RWPE2 (cell line): ENCODE measurements around the gene THTPA.

Source experiments
- ATAC-seq: fragments of 200-7000 bp; cut with Tn5 transposase; 3 replicates; pipeline ENCODE4 v1.9.1; 2021; ENCODE audit warnings: low read depth
- DNase-seq: peaks from one replicate; pipeline ENCODE4 v3.0.0-alpha.2; 2020; ENCODE audit warnings: low spot score
- H3K27ac ChIP-seq: fragments of 450-650 bp; 2 replicates; pipeline ENCODE4 v1.5.1; 2017; ENCODE audit warnings: mild to moderate bottlenecking; ENCODE audit not compliant: poor library complexity, severe bottlenecking
- H3K27me3 ChIP-seq: fragments of 250-450 bp; sonication (Bioruptor Pico); 2 replicates; pipeline ENCODE4 v1.5.1; 2021; ENCODE audit warnings: mild to moderate bottlenecking, moderate library complexity; ENCODE audit not compliant: insufficient read depth, poor library complexity, severe bottlenecking
- H3K36me3 ChIP-seq: fragments of 250-450 bp; sonication (Bioruptor Pico); 2 replicates; pipeline ENCODE4 v1.5.1; 2020; ENCODE audit warnings: low read depth, mild to moderate bottlenecking, moderate library complexity
- H3K4me1 ChIP-seq: fragments of 250-450 bp; sonication (Bioruptor Pico); 2 replicates; pipeline ENCODE4 v1.5.1; 2021; ENCODE audit warnings: mild to moderate bottlenecking, moderate library complexity; ENCODE audit not compliant: insufficient read depth, poor library complexity, severe bottlenecking
- H3K4me3 ChIP-seq: fragments of 250-450 bp; sonication (Bioruptor Pico); 2 replicates; pipeline ENCODE4 v1.5.1; 2021; ENCODE audit warnings: mild to moderate bottlenecking, moderate library complexity; ENCODE audit not compliant: severe bottlenecking
- H3K9me3 ChIP-seq: fragments of 250-450 bp; sonication (Bioruptor Pico); 2 replicates; pipeline ENCODE4 v1.5.1; 2021; ENCODE audit warnings: mild to moderate bottlenecking, moderate library complexity; ENCODE audit not compliant: severe bottlenecking
- TF ChIP-seq, protein P1 (sequence below): fragments of 450-650 bp; IDR thresholded peaks from one replicate; pipeline ENCODE4 v1.5.1; 2017; ENCODE audit warnings: mild to moderate bottlenecking, moderate library complexity; ENCODE audit not compliant: poor library complexity, severe bottlenecking

Gene THTPA

DNA sequence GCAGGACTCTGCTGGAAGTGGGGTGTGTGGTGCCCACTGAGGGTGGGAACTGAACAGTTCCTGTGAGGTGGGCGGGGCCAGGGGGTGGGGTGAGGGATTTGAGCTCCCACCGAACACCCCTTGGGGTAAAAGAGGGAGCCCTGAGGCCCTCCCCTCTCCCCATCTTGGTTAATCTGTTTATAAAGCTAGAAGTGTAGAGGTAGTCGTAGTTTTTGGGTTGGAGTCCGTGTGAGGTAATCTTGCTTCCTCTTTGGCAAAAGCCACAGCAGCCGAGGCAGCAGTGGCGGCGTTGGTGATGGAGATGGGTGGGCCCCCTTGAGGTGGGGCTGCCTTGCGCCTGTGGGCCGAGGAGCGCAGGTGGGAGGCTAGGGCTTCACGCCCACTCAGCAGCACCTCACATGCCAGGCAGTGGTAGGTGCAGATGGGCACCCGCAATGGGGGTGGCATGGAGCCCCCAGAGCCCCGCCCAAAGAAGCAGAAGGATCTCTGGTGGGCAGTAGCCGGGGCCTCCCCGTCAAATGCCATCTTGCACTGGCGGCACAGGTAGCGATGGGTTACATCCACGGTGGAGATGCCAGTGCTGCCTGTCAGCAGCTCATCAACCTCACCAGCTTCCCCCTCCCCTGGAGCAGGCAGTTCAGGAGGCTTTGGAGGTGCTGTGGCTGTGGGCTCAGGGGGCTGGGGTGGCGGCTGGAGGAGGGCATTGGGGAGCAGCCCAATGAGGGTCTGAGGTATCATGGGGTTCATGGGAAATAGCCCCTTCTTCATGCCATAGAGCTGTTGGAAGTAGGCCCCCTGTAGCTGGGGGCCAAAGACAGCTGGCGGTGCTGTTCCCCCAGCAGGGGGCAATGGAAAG is 34.1 kb upstream of the THTPA start:
- no peak for DNase-seq
- Histone ChIP-seq H3K4me1 (no peaks in the 10 kb centered on the region), H3K9me3 (no peaks in the 10 kb centered on the region), H3K27me3 (no peaks in the 10 kb centered on the region), H3K36me3 (no peaks in the 10 kb centered on the region), H3K27ac (no peak overlapping the region), H3K4me3 (no peak overlapping the region)
- TF ChIP-seq, protein P1, sequence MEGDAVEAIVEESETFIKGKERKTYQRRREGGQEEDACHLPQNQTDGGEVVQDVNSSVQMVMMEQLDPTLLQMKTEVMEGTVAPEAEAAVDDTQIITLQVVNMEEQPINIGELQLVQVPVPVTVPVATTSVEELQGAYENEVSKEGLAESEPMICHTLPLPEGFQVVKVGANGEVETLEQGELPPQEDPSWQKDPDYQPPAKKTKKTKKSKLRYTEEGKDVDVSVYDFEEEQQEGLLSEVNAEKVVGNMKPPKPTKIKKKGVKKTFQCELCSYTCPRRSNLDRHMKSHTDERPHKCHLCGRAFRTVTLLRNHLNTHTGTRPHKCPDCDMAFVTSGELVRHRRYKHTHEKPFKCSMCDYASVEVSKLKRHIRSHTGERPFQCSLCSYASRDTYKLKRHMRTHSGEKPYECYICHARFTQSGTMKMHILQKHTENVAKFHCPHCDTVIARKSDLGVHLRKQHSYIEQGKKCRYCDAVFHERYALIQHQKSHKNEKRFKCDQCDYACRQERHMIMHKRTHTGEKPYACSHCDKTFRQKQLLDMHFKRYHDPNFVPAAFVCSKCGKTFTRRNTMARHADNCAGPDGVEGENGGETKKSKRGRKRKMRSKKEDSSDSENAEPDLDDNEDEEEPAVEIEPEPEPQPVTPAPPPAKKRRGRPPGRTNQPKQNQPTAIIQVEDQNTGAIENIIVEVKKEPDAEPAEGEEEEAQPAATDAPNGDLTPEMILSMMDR, result no peak
- ATAC-seq, result no peak

DNA sequence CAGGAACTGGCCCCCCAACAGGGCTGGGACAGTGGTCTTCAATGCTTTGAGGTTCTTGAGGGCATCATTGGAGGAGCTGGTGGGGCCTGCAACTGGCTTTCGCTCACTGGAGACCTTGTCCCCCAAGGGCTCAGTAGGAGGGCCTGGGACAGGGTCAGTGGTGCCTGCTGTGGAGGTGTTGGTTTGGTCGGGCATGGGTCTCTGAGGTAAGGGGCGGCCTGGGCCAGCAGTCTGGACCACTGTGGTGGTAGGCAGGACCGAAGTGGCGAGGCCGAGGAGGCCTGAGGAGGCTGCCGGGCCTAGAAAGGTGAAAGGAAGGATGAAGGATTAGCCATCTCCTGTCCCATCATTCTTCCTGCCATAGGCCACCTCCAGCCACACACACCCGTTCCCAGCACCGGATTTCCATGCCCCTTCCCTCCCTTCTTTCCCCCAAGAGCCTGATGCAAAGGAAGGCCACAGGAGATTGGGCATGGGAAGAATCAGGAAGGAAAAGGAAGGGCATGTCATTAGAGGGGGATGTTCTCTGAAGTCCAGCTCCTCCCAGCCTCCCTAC is 33.4 kb upstream of the THTPA start:
- no peak for DNase-seq
- Histone ChIP-seq H3K36me3 (no peaks in the 10 kb centered on the region), H3K9me3 (no peaks in the 10 kb centered on the region), H3K4me1 (no peaks in the 10 kb centered on the region), H3K27ac (no peak overlapping the region), H3K4me3 (no peak overlapping the region), H3K27me3 (no peaks in the 10 kb centered on the region)
- ATAC-seq, result no peak
- TF ChIP-seq, protein P1, result no peak

DNA sequence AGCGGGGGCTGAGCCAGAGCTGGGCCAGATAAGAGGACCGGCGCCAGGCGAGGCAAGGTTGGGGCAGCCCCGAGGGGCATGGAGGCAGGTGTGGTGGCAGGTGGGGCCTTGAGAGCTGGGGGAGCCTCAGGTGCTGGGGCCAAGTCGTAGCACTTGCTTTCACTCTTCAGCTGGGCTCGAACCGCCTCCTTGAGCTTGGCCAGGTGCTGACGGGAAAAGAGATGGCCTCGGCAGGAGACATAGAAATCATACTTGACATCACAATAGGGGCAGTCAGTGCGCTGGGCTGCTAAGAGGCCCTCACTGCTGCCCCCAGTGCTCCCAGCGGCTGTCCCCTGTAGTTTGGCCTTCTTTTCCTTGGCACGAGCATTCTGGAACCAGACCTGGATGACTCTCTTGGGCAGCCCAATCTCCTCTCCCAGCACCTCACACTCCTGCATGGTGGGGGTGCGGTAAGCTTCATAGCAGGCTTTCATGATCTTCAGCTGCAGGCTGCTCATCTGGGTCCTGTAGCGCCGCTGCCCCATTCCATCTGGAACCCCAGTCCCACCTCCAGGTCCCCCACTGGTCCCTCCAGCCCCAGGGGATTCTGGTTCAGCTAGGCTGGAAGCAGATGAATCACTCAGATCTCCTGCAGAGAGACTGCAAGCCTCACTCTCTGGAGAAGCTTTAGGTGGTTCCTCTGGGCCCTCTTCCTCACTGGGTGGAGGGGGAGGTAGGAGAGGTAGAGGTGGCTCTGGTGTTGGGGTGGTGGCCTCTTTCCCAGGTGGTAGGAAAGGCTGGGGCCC is 32.6 kb upstream of the THTPA start:
- Histone ChIP-seq H3K4me3 (no peak overlapping the region), H3K27me3 (no peaks in the 10 kb centered on the region), H3K9me3 (no peaks in the 10 kb centered on the region), H3K36me3 (no peaks in the 10 kb centered on the region), H3K27ac (no peak overlapping the region), H3K4me1 (no peaks in the 10 kb centered on the region)
- no peak; the same call in 2 of the 3 replicates for ATAC-seq
- DNase-seq, result no peak
- TF ChIP-seq, protein P1, result no peak

DNA sequence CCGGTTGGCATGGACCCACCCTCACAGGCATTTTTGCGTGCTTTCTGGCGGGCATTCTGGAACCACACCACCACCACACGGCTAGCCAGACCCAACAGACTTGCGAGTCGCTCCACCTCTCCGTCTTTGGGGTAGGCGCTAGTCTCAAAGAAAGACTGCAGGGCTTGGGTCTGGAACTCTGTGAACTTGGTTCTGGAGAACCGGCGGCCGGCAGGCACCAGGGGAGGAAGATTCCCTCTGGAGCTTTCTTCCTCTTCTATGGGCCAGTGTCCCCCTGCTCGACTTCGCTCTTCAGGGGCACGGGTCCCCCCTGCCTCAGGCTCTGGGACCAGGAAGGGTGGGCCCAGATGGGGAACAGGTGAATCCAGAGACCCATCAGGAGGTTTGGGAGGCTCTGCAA is 31.1 kb upstream of the THTPA start:
- Histone ChIP-seq H3K27me3 (no peaks in the 10 kb centered on the region), H3K4me1 (no peaks in the 10 kb centered on the region), H3K36me3 (no peaks in the 10 kb centered on the region), H3K4me3 (no peak overlapping the region), H3K9me3 (no peaks in the 10 kb centered on the region), H3K27ac (no peak overlapping the region)
- ATAC-seq, result no peak
- TF ChIP-seq, protein P1, result no peak
- DNase-seq, result no peak
